ENCODE measurements around the gene TMA16.
"Not testable (repeated sequence)": the region's sequence is repeated elsewhere in the genome, so short reads cannot be mapped to it uniquely, and the experiment has no call there.

The TMA16 gene

GRCh38 chr4:163494360-163495241, at the start of gene TMA16:
Gene TMA16 (plus strand): TSS chr4:163494690. CDS start chr4:163494802, 112 bp downstream.
- peak; percentile 83 for DNase-seq

- DNase-seq = not testable (repeated sequence)
Observed at GRCh38 chr4:163447023-163447422, 47.5 kb upstream of the TMA16 start.

- no peak for DNase-seq
Observed at GRCh38 chr4:163447481-163447880, 47.0 kb upstream of the TMA16 start.

- DNase-seq = no peak
Observed at GRCh38 chr4:163448540-163449203, 45.8 kb upstream of the TMA16 start.

GRCh38 chr4:163462556-163462955, 31.9 kb upstream of the TMA16 start:
- DNase-seq = no peak

- no peak for DNase-seq
Observed at GRCh38 chr4:163467082-163467770, 27.3 kb upstream of the TMA16 start.

- no peak for DNase-seq
Observed at GRCh38 chr4:163470391-163470790, 24.1 kb upstream of the TMA16 start.

GRCh38 chr4:163473130-163473529, 21.4 kb upstream of the TMA16 start:
- DNase-seq = no peak

GRCh38 chr4:163473576-163473975, 20.9 kb upstream of the TMA16 start, which contains the start of gene TKTL2:
Gene TKTL2 (minus strand): TSS chr4:163473754. CDS start chr4:163473734, 20 bp downstream.
- no peak for DNase-seq

GRCh38 chr4:163474027-163474426, 20.5 kb upstream of the TMA16 start:
- no peak for DNase-seq

GRCh38 chr4:163476761-163477438, 17.6 kb upstream of the TMA16 start:
- no peak for DNase-seq

- no peak for DNase-seq
Observed at GRCh38 chr4:163482190-163482589, 12.3 kb upstream of the TMA16 start.

- DNase-seq = peak; percentile 7
Observed at GRCh38 chr4:163484906-163485305, 9.6 kb upstream of the TMA16 start.

- DNase-seq = no peak
Observed at GRCh38 chr4:163485589-163485988, 8.9 kb upstream of the TMA16 start.

- no peak for DNase-seq
Observed at GRCh38 chr4:163486321-163486720, 8.2 kb upstream of the TMA16 start.

- no peak for DNase-seq
Observed at GRCh38 chr4:163489929-163490328, 4.6 kb upstream of the TMA16 start.

- DNase-seq = no peak
Observed at GRCh38 chr4:163492951-163493504, 1.5 kb upstream of the TMA16 start.

- no peak for DNase-seq
Observed at GRCh38 chr4:163493643-163494359, 689 bp upstream of the TMA16 start.

GRCh38 chr4:163495900-163496299, 1.4 kb downstream of the TMA16 start:
- DNase-seq = peak; percentile 4

- no peak for DNase-seq
Observed at GRCh38 chr4:163500586-163500985, 6.1 kb downstream of the TMA16 start.

- no peak for DNase-seq
Observed at GRCh38 chr4:163505374-163505773, 10.9 kb downstream of the TMA16 start.

- no peak for DNase-seq
Observed at GRCh38 chr4:163515198-163515597, 20.7 kb downstream of the TMA16 start.

Measured in NCI-H526 treated with DMSO at 0.1 percent for 48 hours (cell line).